MM.1S (cell line): ENCODE results near the gene CENPK.

Experiments
- DNase-seq: peaks from one replicate; pipeline ENCODE4 v3.0.0-alpha.2; 2015
- H2AFZ ChIP-seq: fragments of 300-600 bp; sonication (generic); 2 replicates; pipeline ENCODE4 v1.6.0; 2016; ENCODE audit warnings: antibody characterized with exemption, low read length
- H3F3A ChIP-seq: fragments of 300-600 bp; sonication (generic); 2 replicates; pipeline ENCODE4 v1.6.1; 2016; ENCODE audit warnings: mild to moderate bottlenecking, antibody characterized with exemption, low read length, moderate library complexity, mixed read lengths; ENCODE audit not compliant: insufficient read depth
- H3K27ac ChIP-seq: fragments of 300-600 bp; sonication (generic); 2 replicates; pipeline ENCODE4 v1.5.1; 2016; ENCODE audit warnings: mild to moderate bottlenecking, low read length
- H3K27me3 ChIP-seq: fragments of 300-600 bp; sonication (generic); replicated peaks from 2 replicates; pipeline ENCODE4 v1.6.0; 2016; ENCODE audit warnings: low read length; ENCODE audit not compliant: insufficient read depth
- H3K36me3 ChIP-seq: fragments of 300-600 bp; sonication (generic); replicated peaks from 2 replicates; pipeline ENCODE4 v1.6.1; 2016; ENCODE audit warnings: mild to moderate bottlenecking, low read length, mixed read lengths; ENCODE audit not compliant: insufficient read depth
- H3K4me1 ChIP-seq: fragments of 300-600 bp; sonication (generic); 2 replicates; pipeline ENCODE4 v1.6.1; 2016; ENCODE audit warnings: low read length, mixed read lengths
- H3K4me2 ChIP-seq: fragments of 300-600 bp; sonication (generic); 2 replicates; pipeline ENCODE4 v1.6.0; 2016; ENCODE audit warnings: low read depth, low read length
- H3K4me3 ChIP-seq: fragments of 300-600 bp; sonication (generic); 2 replicates; pipeline ENCODE4 v1.5.1; 2016; ENCODE audit warnings: low read length, mixed read lengths
- H3K79me2 ChIP-seq: fragments of 300-600 bp; sonication (generic); 2 replicates; pipeline ENCODE4 v1.6.1; 2016; ENCODE audit warnings: mixed run types, low read length, mixed read lengths
- H3K9ac ChIP-seq: fragments of 300-600 bp; sonication (generic); 2 replicates; pipeline ENCODE4 v1.6.1; 2016; ENCODE audit warnings: low read length, mixed read lengths
- H3K9me2 ChIP-seq: fragments of 300-600 bp; sonication (generic); replicated peaks from 2 replicates; pipeline ENCODE4 v1.6.1; 2016; ENCODE audit warnings: mild to moderate bottlenecking, low read length, mixed read lengths; ENCODE audit not compliant: insufficient read depth
- H3K9me3 ChIP-seq: fragments of 300-600 bp; sonication (generic); replicated peaks from 2 replicates; pipeline ENCODE4 v1.6.1; 2016; ENCODE audit warnings: mild to moderate bottlenecking, low read length, mixed read lengths; ENCODE audit not compliant: insufficient read depth
- H4K20me1 ChIP-seq: fragments of 300-600 bp; sonication (generic); 2 replicates; pipeline ENCODE4 v1.6.1; 2016; ENCODE audit warnings: mild to moderate bottlenecking, low read length, moderate library complexity, mixed read lengths; ENCODE audit not compliant: insufficient read depth
- CTCF ChIP-seq: fragments of 300-600 bp; sonication (generic); IDR thresholded peaks from 2 replicates; pipeline ENCODE4 v1.5.1; 2016; ENCODE audit warnings: antibody characterized with exemption, low read length, mixed read lengths
- EZH2 ChIP-seq: fragments of 300-600 bp; sonication (generic); optimal IDR thresholded peaks from 2 replicates; pipeline ENCODE3; 2017; ENCODE audit warnings: low read depth, mild to moderate bottlenecking, antibody characterized with exemption, low read length, mixed read lengths
- EZH2phosphoT487 ChIP-seq: fragments of 300-600 bp; sonication (generic); IDR thresholded peaks from 2 replicates; pipeline ENCODE4 v1.6.1; 2018; ENCODE audit warnings: antibody characterized with exemption, low read length

CENPK gene

GRCh38 chr5:65475336-65475735 is 87.6 kb downstream of the CENPK start:
- no peaks in the 10 kb centered on the region for H3K27me3 ChIP-seq
- H3K9me2 ChIP-seq: no peaks in the 10 kb centered on the region
- H4K20me1 ChIP-seq: no peaks in the 10 kb centered on the region
- no peaks in the 10 kb centered on the region for H3K79me2 ChIP-seq
- no peak for DNase-seq
- H2AFZ ChIP-seq: no peak overlapping the region
- no peaks in the 10 kb centered on the region for H3K9me3 ChIP-seq
- H3K9ac ChIP-seq: no peak overlapping the region
- no peak for TF ChIP-seq EZH2
- no peak for TF ChIP-seq EZH2phosphoT487
- TF ChIP-seq CTCF: no peak
- no peaks in the 10 kb centered on the region for H3F3A ChIP-seq
- no peaks in the 10 kb centered on the region for H3K4me1 ChIP-seq
- no peaks in the 10 kb centered on the region for H3K36me3 ChIP-seq
- H3K4me2 ChIP-seq: no peak overlapping the region
- H3K4me3 ChIP-seq: no peak overlapping the region
- H3K27ac ChIP-seq: no peak overlapping the region

- Histone ChIP-seq H3K4me3 (no peak overlapping the region), H3K4me1 (no peaks in the 10 kb centered on the region), H3K4me2 (no peak overlapping the region), H3K9me3 (no peaks in the 10 kb centered on the region), H3K27me3 (no peaks in the 10 kb centered on the region), H3F3A (no peaks in the 10 kb centered on the region), H2AFZ (no peak overlapping the region), H3K9me2 (no peaks in the 10 kb centered on the region), H3K79me2 (no peaks in the 10 kb centered on the region), H3K27ac (no peak overlapping the region), H3K36me3 (no peaks in the 10 kb centered on the region), H3K9ac (no peak overlapping the region), H4K20me1 (no peaks in the 10 kb centered on the region)
- DNase-seq: no peak
- TF ChIP-seq EZH2 (no peak), CTCF (no peak), EZH2phosphoT487 (no peak)
Observed at GRCh38 chr5:65474130-65474711, 88.7 kb downstream of the CENPK start.

- Histone ChIP-seq H3K79me2 (no peaks in the 10 kb centered on the region), H3F3A (no peaks in the 10 kb centered on the region), H3K27ac (no peak overlapping the region), H3K36me3 (no peaks in the 10 kb centered on the region), H3K4me2 (no peak overlapping the region), H3K4me3 (no peak overlapping the region), H3K9ac (no peak overlapping the region), H3K9me3 (no peaks in the 10 kb centered on the region), H3K27me3 (no peaks in the 10 kb centered on the region), H2AFZ (no peak overlapping the region), H3K4me1 (no peaks in the 10 kb centered on the region), H4K20me1 (no peaks in the 10 kb centered on the region), H3K9me2 (no peaks in the 10 kb centered on the region)
- TF ChIP-seq EZH2 (no peak), CTCF (no peak), EZH2phosphoT487 (no peak)
- no peak for DNase-seq
Observed at GRCh38 chr5:65468633-65469032, 94.3 kb downstream of the CENPK start.
